Aorta (tissue), 5 donors: ENCODE data around the gene INTS1. TPM values are rescaled to one million over a fixed set of nuclear protein-coding genes. Genes with fewer than 3 reads are reported as not detected.

ENCODE experiments used
- ATAC-seq: fragments of 200-7000 bp; cut with Tn5 transposase; one replicate; pipeline ENCODE4 v1.9.1; 2022; ENCODE audit warnings: moderate library complexity; ENCODE audit not compliant: low FRiP score
- DNase-seq, 2 donors: peaks; one replicate each; pipeline ENCODE4 v3.0.0-alpha.2; 2020
- H3K27ac ChIP-seq, 2 donors: one replicate each; pipeline ENCODE4 v1.5.1; 2013; ENCODE audit warnings: low read length in 2 of 2, mild to moderate bottlenecking in 2 of 2, moderate library complexity in 2 of 2, control low read depth in 1 of 2, inconsistent platforms in 1 of 2, low read depth in 1 of 2
- H3K27me3 ChIP-seq, 2 donors: one replicate each; pipeline ENCODE4 v1.6.1; 2013; ENCODE audit warnings: control low read depth in 1 of 2, low read length in 1 of 2, mild to moderate bottlenecking in 1 of 2, moderate library complexity in 1 of 2; ENCODE audit not compliant: insufficient read depth in 2 of 2, control insufficient read depth in 1 of 2
- H3K36me3 ChIP-seq, 2 donors: one replicate each; pipeline ENCODE4 v1.6.1; 2013; ENCODE audit warnings: control low read depth in 1 of 2, low read length in 1 of 2, mild to moderate bottlenecking in 1 of 2; ENCODE audit not compliant: insufficient read depth in 2 of 2, control insufficient read depth in 1 of 2
- H3K4me1 ChIP-seq, 2 donors: one replicate each; pipeline ENCODE4 v1.6.1; 2013; ENCODE audit warnings: low read length in 2 of 2, control low read depth in 1 of 2, mild to moderate bottlenecking in 1 of 2, moderate library complexity in 1 of 2; ENCODE audit not compliant: insufficient read depth in 2 of 2, control insufficient read depth in 1 of 2
- H3K4me3 ChIP-seq, 2 donors: one replicate each; pipeline ENCODE4 v1.5.1; 2013; ENCODE audit warnings: low read length in 2 of 2, control low read depth in 1 of 2, mild to moderate bottlenecking in 1 of 2
- H3K9me3 ChIP-seq: one replicate; pipeline ENCODE4 v1.6.1; 2013; ENCODE audit warnings: mild to moderate bottlenecking, low read length; ENCODE audit not compliant: control insufficient read depth
- WGBS, 2 donors: extraction: QIAGEN DNeasy Blood & Tissue Kit; methylation state at CpG; one replicate each; pipeline ENCODE4 v1.1.7; 2013; 5-methylcytosine and 5-hydroxymethylcytosine counted together
- intact Hi-C, 2 donors: fragments of 100-400 bp; cut with DNase I; formaldehyde crosslinking; loops; one replicate each; pipeline versions ENCODE4 v1.14.2 to v1.15.0; 2022
- polyA plus RNA-seq, 2 donors: library from polyadenylated mRNA; stranded (reverse); fragments of 200-250 nt; gene quantifications; one replicate each; pipeline ENCODE4 v1.2.3, GENCODE V29; 2013
- total RNA-seq, 2 donors: library from RNA; stranded (reverse); fragmentation: NEBNext Ultra II Directional; extraction: Animal tissue kit (Norgen Biotek cat#: 25700); gene quantifications; one replicate each; pipeline ENCODE4 v1.2.1, GENCODE V29; 2021
- donor health status: healthy with polysubstance abuse.
- donor health status: Bipolar disorder and iron deficiency.
- donor health status: DM: no; HTN: no; CAD: no.
- donor health status: DM: no; HTN: no; CAD: no.
- donor health status: DM: yes; HTN: yes; CAD: no.

Gene INTS1
- total and polyA plus RNA-seq, 4 donors: 17.2 to 109 (median 67.2) TPM

DNA sequence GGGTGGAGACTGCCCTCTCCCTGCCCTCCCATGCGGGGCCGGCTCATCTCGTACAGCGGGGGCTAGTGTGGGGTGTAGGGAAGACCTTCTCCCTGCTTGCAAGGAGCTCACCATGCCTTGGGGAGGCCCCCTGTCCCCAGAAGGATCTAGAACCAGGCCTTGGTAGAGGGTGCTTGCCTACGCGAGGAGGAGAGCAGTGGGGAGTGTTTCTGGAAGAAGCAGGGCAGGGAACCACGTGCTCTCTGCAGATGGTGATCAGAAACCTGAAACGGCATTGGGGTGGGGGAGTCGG, 29.0 kb upstream of the INTS1 start:
- Histone ChIP-seq H3K4me3 (peak overlapping the region; percentile 14 to 24), H3K9me3 (no peaks in the 10 kb centered on the region), H3K36me3 (no peaks in the 10 kb centered on the region), H3K27ac (peak overlapping the region; percentile 89 to 98), H3K27me3 (no peaks in the 10 kb centered on the region), H3K4me1 (no peaks in the 10 kb centered on the region)
- intact Hi-C loops: no loop called here
- ATAC-seq (no peak), DNase-seq (no peak)
- 20 to 21% methylated on average over 9 of the region's 9 CpGs for WGBS, 2 donors

GRCh38 chr7:1532456-1533254, 28.5 kb upstream of the INTS1 start:
- H3K4me1 ChIP-seq: no peaks in the 10 kb centered on the region
- ATAC-seq: peak; percentile 68

GRCh38 chr7:1531979-1532455, 27.8 kb upstream of the INTS1 start:
- Histone ChIP-seq H3K36me3 (no peaks in the 10 kb centered on the region), H3K4me3 (peak overlapping the region; percentile 71 to 98), H3K27me3 (no peaks in the 10 kb centered on the region), H3K9me3 (no peaks in the 10 kb centered on the region), H3K4me1 (no peaks in the 10 kb centered on the region), H3K27ac (peak overlapping the region; percentile 77 to 95)
- no peak for ATAC-seq
- intact Hi-C loops: no loop called here
- DNase-seq: peak in 1 of 2 donors; percentile 48
- 17% methylated on average over 10 of the region's 10 CpGs for WGBS, 2 donors

More at GRCh38 chr7:1532456-1533254, 28.5 kb upstream of the INTS1 start:
- Histone ChIP-seq H3K4me3 (peak overlapping the region; percentile 19 to 98), H3K27me3 (no peaks in the 10 kb centered on the region), H3K9me3 (no peaks in the 10 kb centered on the region), H3K36me3 (no peaks in the 10 kb centered on the region), H3K27ac (peak overlapping the region; percentile 89 to 98)
- intact Hi-C loops: no loop called here
- DNase-seq: peak; percentile 91 to 92
- 1% methylated on average over 36 of the region's 36 CpGs for WGBS, 2 donors

DNA sequence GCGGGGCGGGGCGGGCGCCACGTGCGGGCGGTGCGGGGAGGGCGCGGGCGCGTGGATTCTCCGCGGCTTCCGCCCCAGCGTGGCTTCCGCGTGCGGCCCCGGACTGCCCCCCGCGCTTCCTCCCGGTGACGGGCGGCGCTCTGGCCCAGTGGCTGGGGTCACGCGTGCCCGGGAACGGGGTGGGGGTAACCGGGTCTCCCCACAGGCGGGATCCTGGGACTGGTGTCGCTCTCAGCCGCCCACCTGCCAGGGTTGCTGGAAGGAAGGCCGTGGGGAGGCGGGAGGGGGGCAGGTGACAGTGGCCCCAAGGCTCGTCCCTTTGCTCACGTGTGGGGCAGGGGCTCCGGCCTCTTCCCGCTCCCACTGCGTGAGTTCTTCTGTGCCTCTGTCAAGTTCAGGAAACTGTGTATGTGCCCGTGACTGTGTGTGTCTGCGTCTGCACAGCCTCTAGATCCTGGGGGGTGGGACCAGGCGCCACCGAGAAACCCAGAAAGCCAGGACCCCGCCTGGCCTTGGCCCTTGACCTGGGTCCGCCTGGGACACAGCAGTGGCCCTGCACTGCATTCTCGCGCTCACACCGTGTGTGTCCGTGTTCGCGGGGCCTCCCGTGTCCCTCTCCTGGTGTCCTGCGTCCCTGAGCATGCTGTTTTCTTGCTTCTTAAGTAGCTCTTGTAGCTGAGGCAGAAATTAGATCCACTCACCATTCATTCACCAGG, 27.2 kb upstream of the INTS1 start:
- H3K36me3 ChIP-seq: no peaks in the 10 kb centered on the region
- peak overlapping the region; percentile 95 to 99 for H3K27ac ChIP-seq
- peak overlapping the region; percentile 71 to 98 for H3K4me3 ChIP-seq
- ATAC-seq: peak; percentile 34
- no peaks in the 10 kb centered on the region for H3K4me1 ChIP-seq
- WGBS, 2 donors: 1% methylated on average over 35 to 55 of the region's 55 CpGs
- no peaks in the 10 kb centered on the region for H3K27me3 ChIP-seq
- H3K9me3 ChIP-seq: no peaks in the 10 kb centered on the region
- DNase-seq: peak; percentile 76 to 84
- intact Hi-C loops: no loop called here

GRCh38 chr7:1530946-1531262, 26.7 kb upstream of the INTS1 start:
- Histone ChIP-seq H3K36me3 (no peaks in the 10 kb centered on the region), H3K4me3 (peak overlapping the region; percentile 71 to 98), H3K4me1 (no peaks in the 10 kb centered on the region), H3K9me3 (no peaks in the 10 kb centered on the region), H3K27me3 (no peaks in the 10 kb centered on the region), H3K27ac (peak overlapping the region; percentile 95 to 99)
- DNase-seq: no peak
- intact Hi-C loops: no loop called here
- ATAC-seq: no peak
- WGBS, 2 donors: 0 to 1% methylated on average over 19 to 45 of the region's 45 CpGs

DNA sequence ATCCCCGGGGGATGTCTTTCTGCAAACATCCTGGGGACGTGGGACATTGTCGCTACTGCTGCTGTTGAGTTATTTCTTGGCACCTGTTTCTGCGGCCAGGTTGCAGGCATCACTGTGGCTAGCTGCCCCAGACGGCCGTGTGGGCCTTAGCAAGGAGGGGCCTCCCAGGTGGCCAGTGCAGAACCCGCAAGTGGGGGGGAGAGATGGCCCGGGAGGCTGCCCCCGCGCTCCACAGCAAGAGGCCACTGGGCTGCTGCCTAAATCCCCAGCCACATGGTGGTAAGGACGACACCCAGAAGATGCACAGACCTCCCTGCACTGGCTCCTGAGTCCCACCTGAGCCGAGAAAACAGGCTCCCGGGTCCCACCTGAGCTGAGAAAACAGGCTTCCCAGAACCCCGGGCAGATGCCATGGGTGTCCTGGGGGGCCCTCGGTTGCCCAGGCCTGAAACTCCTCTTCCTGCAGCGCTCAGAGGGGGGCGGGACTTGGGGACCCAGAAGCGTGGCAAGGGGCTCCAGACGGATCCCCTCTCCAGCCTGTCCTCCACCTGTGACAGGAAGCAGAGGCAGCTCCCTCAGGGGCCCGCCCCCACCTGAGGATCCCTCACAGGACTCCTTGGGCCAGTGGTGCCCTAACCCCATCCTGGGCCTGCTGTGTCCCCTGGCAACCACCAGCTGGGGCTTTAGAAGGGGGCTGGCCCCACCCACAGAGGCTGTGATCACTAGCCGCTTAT, 25.4 kb upstream of the INTS1 start:
- Histone ChIP-seq H3K4me3 (no peak overlapping the region), H3K27me3 (no peaks in the 10 kb centered on the region), H3K4me1 (no peaks in the 10 kb centered on the region), H3K36me3 (no peaks in the 10 kb centered on the region), H3K27ac (no peak overlapping the region), H3K9me3 (no peaks in the 10 kb centered on the region)
- peak; percentile 60 to 75 for DNase-seq
- intact Hi-C loops: no loop called here
- 80 to 83% methylated on average over 21 of the region's 21 CpGs for WGBS, 2 donors
- ATAC-seq: no peak

DNA sequence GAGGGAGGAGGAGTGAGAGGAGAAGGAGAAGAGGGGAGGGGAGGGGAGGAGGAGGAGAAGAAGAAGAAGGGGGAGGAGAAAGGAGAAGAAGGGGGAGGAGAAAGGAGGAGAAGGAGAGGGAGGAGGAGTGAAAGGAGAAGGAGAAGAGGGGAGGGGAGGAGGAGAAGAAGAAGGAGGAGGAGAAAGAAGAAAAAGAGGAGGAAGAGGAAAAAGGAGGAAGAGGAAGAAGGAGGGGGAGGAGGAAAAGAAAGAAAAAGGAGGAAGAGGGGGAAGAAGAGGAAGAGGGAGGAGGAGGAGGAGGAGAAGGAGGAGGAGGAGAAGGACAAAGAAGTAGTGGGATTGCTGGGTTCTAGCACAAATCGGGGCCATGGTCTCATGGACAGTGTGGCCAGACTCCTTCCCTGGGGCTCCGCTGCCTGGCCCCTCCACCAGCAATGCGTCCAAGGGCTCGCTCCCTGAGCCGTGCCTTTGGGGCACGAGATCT, 22.1 kb upstream of the INTS1 start:
- Histone ChIP-seq H3K4me3 (no peak overlapping the region), H3K27me3 (no peaks in the 10 kb centered on the region), H3K27ac (no peak overlapping the region), H3K4me1 (no peaks in the 10 kb centered on the region), H3K36me3 (no peaks in the 10 kb centered on the region), H3K9me3 (no peaks in the 10 kb centered on the region)
- no peak for DNase-seq
- intact Hi-C loops: no loop called here
- 58 to 65% methylated on average over 6 of the region's 6 CpGs for whole genome bisulfite sequencing, 2 donors
- no peak for ATAC-seq

- 95 to 96% methylated on average over 6 of the region's 6 CpGs for WGBS, 2 donors
- H3K9me3 ChIP-seq: no peaks in the 10 kb centered on the region
- ATAC-seq: no peak
Measured at GRCh38 chr7:1525409-1525808, 21.2 kb upstream of the INTS1 start.

More at GRCh38 chr7:1525409-1525808, 21.2 kb upstream of the INTS1 start:
- Histone ChIP-seq H3K27me3 (no peaks in the 10 kb centered on the region), H3K4me1 (no peaks in the 10 kb centered on the region), H3K27ac (no peak overlapping the region), H3K36me3 (no peaks in the 10 kb centered on the region), H3K4me3 (no peak overlapping the region)
- intact Hi-C loops: no loop called here
- no peak for DNase-seq
